Trophoblast cell (in vitro differentiated cells and primary cell): ENCODE data around the gene EXOSC2.

Experiments
- DNase-seq, 2 donors: peaks; one replicate each; pipeline ENCODE4 v3.0.0-alpha.2; 2016
- H2AFZ ChIP-seq: 2 replicates; pipeline ENCODE4 v1.6.1; 2013; ENCODE audit warnings: low read length, moderate library complexity, mild to moderate bottlenecking; ENCODE audit not compliant: insufficient read depth, poor library complexity
- H2AK5ac ChIP-seq: 2 replicates; pipeline ENCODE4 v1.6.1; 2013; ENCODE audit warnings: mild to moderate bottlenecking, low read length
- H2BK120ac ChIP-seq: 2 replicates; pipeline ENCODE4 v1.6.1; 2013; ENCODE audit warnings: low read length, mild to moderate bottlenecking, moderate library complexity; ENCODE audit not compliant: insufficient read depth, poor library complexity
- H2BK12ac ChIP-seq: 2 replicates; pipeline ENCODE4 v1.6.1; 2013; ENCODE audit warnings: mild to moderate bottlenecking, low read length, moderate library complexity
- H2BK5ac ChIP-seq: 2 replicates; pipeline ENCODE4 v1.6.1; 2013; ENCODE audit warnings: low read length, low read depth, moderate library complexity, mild to moderate bottlenecking; ENCODE audit not compliant: poor library complexity
- H3K14ac ChIP-seq: 2 replicates; pipeline ENCODE4 v1.6.1; 2013; ENCODE audit warnings: mild to moderate bottlenecking, low read length
- H3K18ac ChIP-seq: 2 replicates; pipeline ENCODE4 v1.6.1; 2013; ENCODE audit warnings: mild to moderate bottlenecking, low read length
- H3K23ac ChIP-seq: 2 replicates; pipeline ENCODE4 v1.6.1; 2013; ENCODE audit warnings: low read length
- H3K27ac ChIP-seq: 2 replicates; pipeline ENCODE4 v1.5.1; 2013; ENCODE audit warnings: low read depth, mild to moderate bottlenecking, inconsistent platforms, low read length, moderate library complexity
- H3K27me3 ChIP-seq: 2 replicates; pipeline ENCODE4 v1.6.1; 2013; ENCODE audit warnings: inconsistent platforms, mild to moderate bottlenecking, low read length, moderate library complexity; ENCODE audit not compliant: insufficient read depth
- H3K36me3 ChIP-seq, 2 experiments: 1 replicate in 1 of 2; 2 replicates in 1 of 2; pipeline ENCODE4 v1.6.1; 2013; ENCODE audit warnings: low read length in 2 of 2, mild to moderate bottlenecking in 2 of 2, moderate library complexity in 1 of 2; ENCODE audit not compliant: insufficient read depth in 2 of 2, control insufficient read depth in 1 of 2
- H3K4ac ChIP-seq: 2 replicates; pipeline ENCODE4 v1.6.1; 2013; ENCODE audit warnings: low read depth, mild to moderate bottlenecking, low read length, moderate library complexity
- H3K4me1 ChIP-seq, 2 experiments: 1 replicate in 1 of 2; 2 replicates in 1 of 2; pipeline ENCODE4 v1.6.1; 2013; ENCODE audit warnings: low read length in 2 of 2, mild to moderate bottlenecking in 2 of 2, moderate library complexity in 1 of 2; ENCODE audit not compliant: insufficient read depth in 2 of 2, control insufficient read depth in 1 of 2
- H3K4me2 ChIP-seq: 2 replicates; pipeline ENCODE4 v1.6.1; 2013; ENCODE audit warnings: inconsistent platforms, mild to moderate bottlenecking, low read length, moderate library complexity
- H3K4me3 ChIP-seq: 2 replicates; pipeline ENCODE4 v1.5.1; 2013; ENCODE audit warnings: mild to moderate bottlenecking, low read depth, low read length, inconsistent platforms
- H3K79me1 ChIP-seq: one replicate; pipeline ENCODE4 v1.6.1; 2013; ENCODE audit warnings: low read length
- H3K79me2 ChIP-seq: 2 replicates; pipeline ENCODE4 v1.6.1; 2013; ENCODE audit warnings: low read length, mild to moderate bottlenecking; ENCODE audit not compliant: control insufficient read depth, insufficient read depth, poor library complexity
- H3K9ac ChIP-seq: 2 replicates; pipeline ENCODE4 v1.6.1; 2013; ENCODE audit warnings: mild to moderate bottlenecking, low read length
- H3K9me3 ChIP-seq: 2 replicates; pipeline ENCODE4 v1.6.1; 2013; ENCODE audit warnings: low read depth, mild to moderate bottlenecking, control low read depth, inconsistent platforms, low read length; ENCODE audit not compliant: insufficient read depth
- H4K12ac ChIP-seq: 2 replicates; pipeline ENCODE4 v1.6.1; 2013; ENCODE audit warnings: low read depth, mild to moderate bottlenecking, low read length, moderate library complexity
- H4K8ac ChIP-seq: 2 replicates; pipeline ENCODE4 v1.6.1; 2013; ENCODE audit warnings: low read depth, mild to moderate bottlenecking, low read length, moderate library complexity
- H4K91ac ChIP-seq: one replicate; pipeline ENCODE4 v1.6.1; 2013; ENCODE audit warnings: low read depth, mild to moderate bottlenecking, low read length, moderate library complexity
- WGBS: extraction: QIAGEN DNeasy Blood & Tissue Kit; methylation state at CpG from one replicate; pipeline ENCODE4 v1.1.7; 2013; ENCODE audit warnings: missing lambda C conversion rate; ENCODE audit not compliant: insufficient read length, insufficient coverage; ENCODE audit errors: extremely low coverage; 5-methylcytosine and 5-hydroxymethylcytosine counted together

Gene EXOSC2

DNA sequence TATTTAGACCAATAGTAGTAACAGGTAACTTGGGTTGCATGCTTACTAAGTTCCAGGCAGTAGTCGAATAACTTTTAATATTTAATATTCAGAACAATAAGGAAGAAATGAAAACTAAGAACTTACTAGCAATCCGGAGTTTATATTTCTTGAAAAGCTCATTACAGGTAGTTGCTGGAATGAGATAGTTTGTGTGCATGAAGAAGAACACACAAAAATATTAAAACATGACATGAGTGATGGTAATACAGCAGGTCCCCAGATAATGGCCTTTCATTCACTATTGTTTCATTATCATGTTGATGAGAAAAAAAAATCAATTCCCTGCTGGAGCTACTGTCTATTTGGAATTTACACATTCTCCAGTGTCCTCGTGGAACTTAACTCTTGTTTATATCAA lies 44.7 kb downstream of the EXOSC2 start:
- Histone ChIP-seq H3K9ac (no peak overlapping the region), H3K27ac (no peak overlapping the region), H3K4me3 (no peak overlapping the region), H3K4me2 (no peak overlapping the region), H3K79me2 (no peaks in the 10 kb centered on the region), H3K9me3 (no peaks in the 10 kb centered on the region), H3K23ac (no peak overlapping the region), H3K14ac (no peak overlapping the region), H4K8ac (no peak overlapping the region), H3K27me3 (no peaks in the 10 kb centered on the region), H3K18ac (no peak overlapping the region), H2BK12ac (no peak overlapping the region), H2AK5ac (no peak overlapping the region), H3K4me1 (no peaks in the 10 kb centered on the region), H3K4ac (no peak overlapping the region), H4K91ac (no peak overlapping the region), H2BK5ac (no peak overlapping the region), H4K12ac (no peak overlapping the region), H2BK120ac (no peak overlapping the region), H3K36me3 (no peaks in the 10 kb centered on the region), H3K79me1 (no peaks in the 10 kb centered on the region), H2AFZ (no peak overlapping the region)
- no CpG with 5 or more reads among the region's 3 CpGs for WGBS
- no peak for DNase-seq

- Histone ChIP-seq H4K12ac (no peak overlapping the region), H3K4me3 (no peak overlapping the region), H3K4me2 (no peak overlapping the region), H3K18ac (no peak overlapping the region), H4K8ac (no peak overlapping the region), H3K79me2 (no peaks in the 10 kb centered on the region), H4K91ac (no peak overlapping the region), H3K79me1 (no peaks in the 10 kb centered on the region), H3K4ac (no peak overlapping the region), H3K9ac (no peak overlapping the region), H2BK5ac (no peak overlapping the region), H2BK120ac (no peak overlapping the region), H3K9me3 (no peaks in the 10 kb centered on the region), H2AK5ac (no peak overlapping the region), H3K27me3 (no peaks in the 10 kb centered on the region), H3K4me1 (no peaks in the 10 kb centered on the region), H3K27ac (no peak overlapping the region), H3K14ac (no peak overlapping the region), H3K23ac (no peak overlapping the region), H2AFZ (no peak overlapping the region), H3K36me3 (no peaks in the 10 kb centered on the region), H2BK12ac (no peak overlapping the region)
- no CpG with 5 or more reads among the region's 4 CpGs for WGBS
- DNase-seq: no peak
Observed at GRCh38 chr9:130739081-130739480, 45.5 kb downstream of the EXOSC2 start.

DNA sequence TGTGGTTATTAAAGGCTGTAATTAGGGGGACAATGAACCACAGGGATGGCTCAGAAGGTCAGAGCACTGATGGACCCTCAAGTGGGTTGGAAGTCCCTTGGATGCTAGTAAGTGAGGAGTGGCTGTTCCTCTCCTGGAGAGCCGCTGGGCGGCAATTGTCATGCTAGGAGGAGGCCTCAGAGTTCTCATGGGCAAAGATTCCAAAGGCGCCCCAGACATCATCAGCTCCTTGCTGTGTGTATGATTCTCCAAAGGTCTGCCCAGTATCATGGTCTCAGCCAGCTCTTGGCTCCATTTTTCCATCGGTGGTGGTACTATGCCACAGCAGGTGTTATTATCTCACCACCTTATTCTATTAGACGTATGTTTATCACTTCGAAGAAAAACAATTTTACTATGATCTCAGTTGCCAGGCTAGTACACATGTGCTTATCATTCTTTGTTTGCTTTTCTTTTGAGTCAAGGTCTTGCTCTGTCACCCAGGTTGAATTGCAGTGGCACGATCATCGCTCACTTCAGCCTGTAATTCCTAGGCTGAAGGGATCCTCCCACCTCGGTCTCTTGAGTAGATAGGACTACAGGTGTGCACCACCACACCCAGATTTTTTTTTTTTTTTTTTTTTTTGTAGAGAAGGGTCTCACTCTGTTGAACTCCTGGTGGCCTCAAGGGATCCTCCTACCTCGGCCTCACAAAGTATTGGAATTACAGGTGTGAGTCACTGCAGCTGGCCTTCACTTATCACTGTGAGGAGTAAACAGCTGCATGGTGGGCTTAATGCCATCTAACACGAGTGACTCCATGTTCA lies 46.8 kb downstream of the EXOSC2 start:
- Histone ChIP-seq H3K4me3 (no peak overlapping the region), H3K36me3 (no peaks in the 10 kb centered on the region), H4K8ac (no peak overlapping the region), H3K4ac (no peak overlapping the region), H2BK12ac (no peak overlapping the region), H3K27me3 (no peaks in the 10 kb centered on the region), H3K23ac (no peak overlapping the region), H2AK5ac (no peak overlapping the region), H3K79me1 (no peaks in the 10 kb centered on the region), H4K12ac (no peak overlapping the region), H3K18ac (no peak overlapping the region), H2BK5ac (no peak overlapping the region), H2AFZ (no peak overlapping the region), H3K9me3 (no peaks in the 10 kb centered on the region), H4K91ac (no peak overlapping the region), H3K27ac (no peak overlapping the region), H3K9ac (no peak overlapping the region), H2BK120ac (no peak overlapping the region), H3K4me1 (no peaks in the 10 kb centered on the region), H3K14ac (no peak overlapping the region), H3K4me2 (no peak overlapping the region), H3K79me2 (no peaks in the 10 kb centered on the region)
- no CpG with 5 or more reads among the region's 11 CpGs for WGBS
- no peak for DNase-seq

DNA sequence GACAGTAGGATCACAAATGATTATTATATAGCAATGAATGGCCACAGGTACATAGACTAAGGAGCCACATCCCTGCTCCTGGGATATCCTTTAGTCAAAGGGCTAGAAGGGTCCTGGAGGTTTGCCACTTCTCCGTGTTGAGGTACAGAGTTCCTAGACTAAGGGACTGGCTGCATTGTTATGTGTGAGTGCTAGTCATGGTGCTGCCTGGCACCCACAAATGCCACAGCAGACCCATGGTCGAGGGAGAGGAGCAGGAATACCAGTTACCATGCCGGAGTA lies 47.4 kb downstream of the EXOSC2 start:
- DNase-seq: no peak
- Histone ChIP-seq H3K14ac (no peak overlapping the region), H3K4me1 (no peaks in the 10 kb centered on the region), H3K4ac (no peak overlapping the region), H4K91ac (no peak overlapping the region), H2BK5ac (no peak overlapping the region), H3K27me3 (no peaks in the 10 kb centered on the region), H3K4me3 (no peak overlapping the region), H3K79me2 (no peaks in the 10 kb centered on the region), H4K8ac (no peak overlapping the region), H2AK5ac (no peak overlapping the region), H3K18ac (no peak overlapping the region), H3K4me2 (no peak overlapping the region), H2BK120ac (no peak overlapping the region), H3K9ac (no peak overlapping the region), H3K36me3 (no peaks in the 10 kb centered on the region), H2AFZ (no peak overlapping the region), H4K12ac (no peak overlapping the region), H3K9me3 (no peaks in the 10 kb centered on the region), H3K27ac (no peak overlapping the region), H3K79me1 (no peaks in the 10 kb centered on the region), H2BK12ac (no peak overlapping the region), H3K23ac (no peak overlapping the region)
- no CpG with 5 or more reads among the region's 3 CpGs for WGBS
